BJ (cell line): Measurements from ENCODE around the gene MOB3A. TPM values are rescaled to one million over a fixed set of nuclear protein-coding genes. Genes with fewer than 3 reads are reported as not detected.

ENCODE experiments used
- CTCF ChIA-PET: fragments of 350-600 bp; formaldehyde crosslinking; extraction: SDS; loops from one replicate; lab custom pipeline; 2021; ENCODE audit warnings: antibody characterized with exemption, inconsistent platforms; lab: Yijun Ruan, JAX
- POLR2A ChIA-PET: fragments of 300-600 bp; sonication (Branson Sonifier 250); formaldehyde crosslinking; extraction: SDS; loops from one replicate; lab custom pipeline; 2021; ENCODE audit warnings: antibody characterized with exemption; lab: Charles Lee
- DNase-seq: peaks from one replicate; pipeline ENCODE4 v3.0.0-alpha.2; 2011; ENCODE audit warnings: low read depth
- H3K27me3 ChIP-seq: 2 replicates; pipeline ENCODE4 v1.6.0; 2011; ENCODE audit warnings: low read length; ENCODE audit not compliant: control insufficient read depth, insufficient read depth
- H3K36me3 ChIP-seq: 2 replicates; pipeline ENCODE4 v1.5.1; 2011; ENCODE audit warnings: low read length; ENCODE audit not compliant: control insufficient read depth, insufficient read depth
- H3K4me3 ChIP-seq: 2 replicates; pipeline ENCODE4 v1.5.1; 2011; ENCODE audit warnings: low read depth, mild to moderate bottlenecking, control low read depth, low read length
- polyA plus RNA-seq: library from polyadenylated mRNA; depleted of rRNA; stranded (reverse); fragments of >200 nt; gene quantifications from 2 replicates; pipeline ENCODE4 v1.2.3, GENCODE V29; 2011
- TF ChIP-seq, protein P1 (sequence below): IDR thresholded peaks from 2 replicates; pipeline ENCODE4 v1.5.1; 2011; ENCODE audit warnings: low read depth, mild to moderate bottlenecking, control low read depth, inconsistent platforms, low read length, moderate library complexity; ENCODE audit not compliant: insufficient read depth

The MOB3A gene
- polyA plus RNA-seq, 1 experiment: 50.5 TPM

DNA sequence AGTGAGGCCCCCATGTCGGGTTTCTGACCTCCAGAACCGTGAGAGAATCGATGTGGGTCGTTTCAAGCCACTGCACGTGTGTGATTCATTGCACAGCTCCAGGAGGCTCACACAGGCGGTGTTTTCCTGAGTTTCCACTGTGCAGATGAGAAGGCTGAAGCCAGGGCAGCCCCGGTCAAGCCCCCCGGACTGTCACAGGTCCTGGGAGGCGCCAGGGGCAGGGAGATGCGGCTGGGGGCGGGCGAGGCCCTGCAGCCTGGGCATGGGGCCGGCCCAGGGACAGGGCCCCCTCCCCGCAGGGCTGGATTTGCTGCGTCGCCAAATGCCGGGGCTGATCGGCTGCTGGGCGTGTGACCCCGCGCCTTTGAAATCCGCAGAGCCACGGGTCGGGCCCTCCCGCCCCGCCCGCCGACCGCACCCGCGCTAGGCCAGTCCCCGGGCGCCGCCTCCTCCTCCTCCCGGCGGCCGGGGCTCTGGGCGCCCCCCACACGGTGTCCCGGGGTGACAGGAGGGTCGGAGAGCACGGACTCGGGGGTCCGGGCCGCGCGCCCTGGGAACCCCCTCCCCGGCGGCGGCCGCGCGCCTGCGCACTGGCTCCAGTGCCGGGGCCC, 35.1 kb downstream of the MOB3A start:
- DNase-seq: no peak
- Histone ChIP-seq H3K4me3 (peak overlapping the region; percentile 41), H3K27me3 (no peaks in the 10 kb centered on the region), H3K36me3 (no peaks in the 10 kb centered on the region)
- TF ChIP-seq, protein P1, sequence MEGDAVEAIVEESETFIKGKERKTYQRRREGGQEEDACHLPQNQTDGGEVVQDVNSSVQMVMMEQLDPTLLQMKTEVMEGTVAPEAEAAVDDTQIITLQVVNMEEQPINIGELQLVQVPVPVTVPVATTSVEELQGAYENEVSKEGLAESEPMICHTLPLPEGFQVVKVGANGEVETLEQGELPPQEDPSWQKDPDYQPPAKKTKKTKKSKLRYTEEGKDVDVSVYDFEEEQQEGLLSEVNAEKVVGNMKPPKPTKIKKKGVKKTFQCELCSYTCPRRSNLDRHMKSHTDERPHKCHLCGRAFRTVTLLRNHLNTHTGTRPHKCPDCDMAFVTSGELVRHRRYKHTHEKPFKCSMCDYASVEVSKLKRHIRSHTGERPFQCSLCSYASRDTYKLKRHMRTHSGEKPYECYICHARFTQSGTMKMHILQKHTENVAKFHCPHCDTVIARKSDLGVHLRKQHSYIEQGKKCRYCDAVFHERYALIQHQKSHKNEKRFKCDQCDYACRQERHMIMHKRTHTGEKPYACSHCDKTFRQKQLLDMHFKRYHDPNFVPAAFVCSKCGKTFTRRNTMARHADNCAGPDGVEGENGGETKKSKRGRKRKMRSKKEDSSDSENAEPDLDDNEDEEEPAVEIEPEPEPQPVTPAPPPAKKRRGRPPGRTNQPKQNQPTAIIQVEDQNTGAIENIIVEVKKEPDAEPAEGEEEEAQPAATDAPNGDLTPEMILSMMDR: no peak
- ChIA-PET CTCF (interaction anchor here (0.6 to 2.6 kb wide), 3 partner anchors 35 to 55 kb away, joined by 3 to 16 read pairs (median 4); no protein-coding TSS in a partner anchor), POLR2A (no interaction called here)

- CTCF ChIA-PET: interaction anchor here (0.6 to 2.7 kb wide), 2 partner anchors 40 to 42 kb away, joined by 3 to 8 read pairs; no protein-coding TSS in a partner anchor
- DNase-seq: no peak
- H3K27me3 ChIP-seq: no peaks in the 10 kb centered on the region
- POLR2A ChIA-PET: no interaction called here
- H3K36me3 ChIP-seq: no peaks in the 10 kb centered on the region
- TF ChIP-seq, protein P1: no peak
- no peak overlapping the region for H3K4me3 ChIP-seq
Observed at GRCh38 chr19:2059422-2060201, 36.5 kb downstream of the MOB3A start.

DNA sequence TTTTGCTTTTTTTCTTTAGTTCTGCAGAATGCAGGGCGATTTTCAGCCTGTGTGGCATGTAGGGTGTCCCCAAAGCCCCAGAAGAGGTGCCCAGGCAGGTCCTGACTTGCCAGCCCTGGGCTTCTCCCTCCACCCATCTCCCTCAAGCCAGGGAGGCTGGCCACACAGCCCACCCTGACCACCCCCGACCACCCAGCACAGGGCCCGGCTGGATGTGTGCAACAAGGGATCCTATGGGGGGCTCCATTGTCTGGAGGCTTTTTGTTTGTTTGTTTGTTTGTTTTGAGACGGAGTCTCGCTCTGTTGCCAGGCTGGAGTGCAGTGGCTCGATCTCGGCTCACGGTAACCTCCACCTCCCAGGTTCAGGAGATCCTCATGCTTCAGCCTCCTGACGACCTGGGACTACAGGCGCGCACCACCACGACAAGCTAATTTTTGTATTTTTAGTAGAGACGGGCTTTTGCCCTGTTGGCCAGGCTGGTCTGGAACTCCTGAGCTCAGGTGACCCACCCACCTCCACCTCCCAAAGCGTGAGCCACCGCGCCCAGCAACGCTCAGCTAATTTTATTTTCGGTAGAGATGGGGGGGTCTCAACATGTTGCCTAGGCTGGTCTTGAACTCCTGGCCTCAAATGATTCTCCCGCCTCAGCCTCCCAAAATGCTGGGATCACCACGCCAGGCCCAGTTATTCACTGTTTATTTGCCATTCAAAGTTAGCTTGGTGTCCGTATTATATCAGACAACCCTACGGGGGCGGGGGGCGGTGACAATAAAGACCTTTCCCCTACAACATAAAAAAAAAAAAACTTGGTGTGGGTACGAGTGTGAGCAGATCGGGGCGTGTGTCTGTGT, 37.3 kb downstream of the MOB3A start:
- ChIA-PET CTCF (interaction anchor here (0.6 to 2.7 kb wide), 2 partner anchors 39 to 42 kb away, joined by 3 to 8 read pairs; no protein-coding TSS in a partner anchor), POLR2A (no interaction called here)
- no peak for DNase-seq
- H3K36me3 ChIP-seq: no peaks in the 10 kb centered on the region
- TF ChIP-seq, protein P1: no peak
- no peak overlapping the region for H3K4me3 ChIP-seq
- no peaks in the 10 kb centered on the region for H3K27me3 ChIP-seq

- CTCF ChIA-PET: interaction anchor here (2.7 kb wide), 1 partner anchor 38 kb away, joined by 8 read pairs; no protein-coding TSS in a partner anchor
- H3K36me3 ChIP-seq: no peaks in the 10 kb centered on the region
- TF ChIP-seq, protein P1: no peak
- no peak overlapping the region for H3K4me3 ChIP-seq
- POLR2A ChIA-PET: no interaction called here
- H3K27me3 ChIP-seq: no peaks in the 10 kb centered on the region
- no peak for DNase-seq
Observed at GRCh38 chr19:2057484-2058469, 38.3 kb downstream of the MOB3A start.
